ENCODE data around the gene GALNS. TPM values are rescaled to one million over a fixed set of nuclear protein-coding genes. Genes with fewer than 3 reads are reported as not detected.
A peak's percentile ranks its signal among the peaks of the same experiment; 100 is the strongest.

Gene GALNS
- total and polyA plus RNA-seq, 2 donors (not counting 3 experiments of a cell fraction or from before 2014, with no cell fraction given), result 21.8 to 40.2 TPM

DNA sequence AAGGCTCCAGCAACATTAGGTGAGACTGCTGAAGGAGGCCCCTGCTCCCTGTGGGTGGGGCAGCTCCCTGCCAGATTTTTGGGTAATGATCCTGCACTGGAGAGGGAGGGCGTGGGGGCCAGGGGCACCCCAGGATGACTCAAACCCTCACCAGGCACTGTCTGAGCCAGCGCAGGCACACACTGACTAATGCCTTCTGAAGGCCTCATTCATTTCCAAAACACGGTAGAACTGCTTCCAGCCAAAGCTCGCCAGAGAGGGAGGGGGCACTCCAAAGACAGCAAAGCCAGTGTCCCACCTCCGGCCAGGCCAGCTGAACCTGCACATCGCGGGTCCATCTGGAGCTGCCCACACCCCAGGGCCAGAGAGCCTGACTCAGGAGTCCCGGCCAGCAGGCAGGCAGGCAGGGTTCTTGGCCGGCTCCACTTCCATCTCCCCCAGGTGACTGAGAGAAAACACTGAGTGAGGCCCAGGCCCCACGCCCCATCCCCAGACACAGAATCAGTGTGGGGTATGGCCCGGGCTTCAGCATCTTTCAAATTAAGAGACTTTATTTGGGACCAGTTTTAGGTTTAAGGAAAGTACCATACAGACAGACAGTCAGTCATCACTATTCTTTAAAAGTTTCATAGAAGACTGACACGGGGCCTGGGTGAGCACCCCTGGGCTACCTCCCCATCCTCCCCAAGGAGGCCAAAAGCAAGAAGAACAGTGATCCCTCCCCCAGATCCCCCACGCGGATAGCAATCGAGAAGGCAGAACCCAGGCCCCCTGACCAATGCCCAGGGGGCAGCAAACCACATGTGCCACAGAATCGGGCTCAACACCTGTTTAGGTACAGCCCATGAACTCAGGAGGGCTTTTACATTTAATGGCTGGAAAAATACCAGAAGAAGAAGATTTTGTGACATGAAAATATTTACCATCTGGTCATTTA, 74.0 kb downstream of the GALNS start:
- dilution Hi-C loops (cut with MboI; ENCODE audit: extremely low pct_ligation_motif_present, low sequenced_read_pairs), result no loop called here
- Histone ChIP-seq H3K4me1 (ENCODE audit: control insufficient read depth, extremely low read depth, insufficient read depth, low read length) (peaks cover 28% of the 10 kb centered on the region), H3K27me3 (ENCODE audit: control insufficient read depth in 2 of 2, insufficient read depth in 2 of 2, low read length in 2 of 2) (no peaks in the 10 kb centered on the region), H4K20me1 (replicated peaks; ENCODE audit: control insufficient read depth, extremely low read depth, insufficient read depth, low read length) (no peaks in the 10 kb centered on the region), H3K36me3 (ENCODE audit: control insufficient read depth in 2 of 2, extremely low read depth in 1 of 2, insufficient read depth in 2 of 2, low read length in 2 of 2) (peaks cover 0 to 3% of the 10 kb centered on the region in 2 experiments), H3K79me2 (ENCODE audit: control insufficient read depth, insufficient read depth, low read length) (peaks cover 68% of the 10 kb centered on the region), H3K27ac (ENCODE audit: insufficient read depth, low read depth, low read length) (peak overlapping the region; percentile 86), H3K4me3 (replicated peaks in 1 of 3; ENCODE audit: insufficient read depth in 1 of 3, low read depth in 1 of 3, low read length in 3 of 3) (peak overlapping the region; percentile 66 to 93 (median 66)), H3K4me2 (ENCODE audit: insufficient read depth, low read length) (peak overlapping the region; percentile 86), H3K9me3 (replicated peaks; ENCODE audit: control insufficient read depth, insufficient read depth, low read length) (no peaks in the 10 kb centered on the region), H3K9ac (replicated peaks; ENCODE audit: extremely low read depth, insufficient read depth, low read length) (peak overlapping the region; percentile 83), H2AFZ (ENCODE audit: low read depth, low read length) (no peak overlapping the region), H3K9me1 (replicated peaks; ENCODE audit: control insufficient read depth, extremely low read depth, insufficient read depth, low read length) (no peaks in the 10 kb centered on the region)
- no peak for TF ChIP-seq FOS (IDR thresholded peaks at IDR 0.05; ENCODE audit: borderline replicate concordance, insufficient read depth, low read length)
- TF ChIP-seq JUN (IDR thresholded peaks at IDR 0.05; ENCODE audit: borderline replicate concordance, insufficient read depth, insufficient read length, low read depth), result no peak
- TF ChIP-seq POLR2AphosphoS5 (IDR thresholded peaks at IDR 0.05; ENCODE audit: insufficient read depth, low read depth, low read length), result no peak
- TF ChIP-seq, protein P1, sequence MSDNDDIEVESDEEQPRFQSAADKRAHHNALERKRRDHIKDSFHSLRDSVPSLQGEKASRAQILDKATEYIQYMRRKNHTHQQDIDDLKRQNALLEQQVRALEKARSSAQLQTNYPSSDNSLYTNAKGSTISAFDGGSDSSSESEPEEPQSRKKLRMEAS (IDR thresholded peaks at IDR 0.05; ENCODE audit: insufficient read depth, insufficient read length), result no peak
- no peak for TF ChIP-seq POLR2A (IDR thresholded peaks at IDR 0.05; ENCODE audit: low read depth, low read length)
- TF ChIP-seq MYC (IDR thresholded peaks at IDR 0.05; ENCODE audit: low read depth, low read length), result no peak
- TF ChIP-seq EZH2 (IDR thresholded peaks at IDR 0.05; ENCODE audit: borderline replicate concordance, low read depth, low read length, severe bottlenecking), result no peak
- TF ChIP-seq, protein P2, sequence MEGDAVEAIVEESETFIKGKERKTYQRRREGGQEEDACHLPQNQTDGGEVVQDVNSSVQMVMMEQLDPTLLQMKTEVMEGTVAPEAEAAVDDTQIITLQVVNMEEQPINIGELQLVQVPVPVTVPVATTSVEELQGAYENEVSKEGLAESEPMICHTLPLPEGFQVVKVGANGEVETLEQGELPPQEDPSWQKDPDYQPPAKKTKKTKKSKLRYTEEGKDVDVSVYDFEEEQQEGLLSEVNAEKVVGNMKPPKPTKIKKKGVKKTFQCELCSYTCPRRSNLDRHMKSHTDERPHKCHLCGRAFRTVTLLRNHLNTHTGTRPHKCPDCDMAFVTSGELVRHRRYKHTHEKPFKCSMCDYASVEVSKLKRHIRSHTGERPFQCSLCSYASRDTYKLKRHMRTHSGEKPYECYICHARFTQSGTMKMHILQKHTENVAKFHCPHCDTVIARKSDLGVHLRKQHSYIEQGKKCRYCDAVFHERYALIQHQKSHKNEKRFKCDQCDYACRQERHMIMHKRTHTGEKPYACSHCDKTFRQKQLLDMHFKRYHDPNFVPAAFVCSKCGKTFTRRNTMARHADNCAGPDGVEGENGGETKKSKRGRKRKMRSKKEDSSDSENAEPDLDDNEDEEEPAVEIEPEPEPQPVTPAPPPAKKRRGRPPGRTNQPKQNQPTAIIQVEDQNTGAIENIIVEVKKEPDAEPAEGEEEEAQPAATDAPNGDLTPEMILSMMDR (IDR thresholded peaks at IDR 0.05; ENCODE audit: extremely low read depth in 1 of 2, insufficient read depth in 1 of 2, low read depth in 1 of 2, low read length in 2 of 2), result no peak
- TF ChIP-seq GATA2 (IDR thresholded peaks at IDR 0.05; ENCODE audit: insufficient read depth, insufficient read length, low read depth, low read length), result no peak
- ChIA-PET POLR2A (interaction anchor here (0.7 to 1.0 kb wide), 2 partner anchors 9 to 26 kb away, joined by 3 to 7 read pairs; no protein-coding TSS in a partner anchor), CTCF (interaction anchor here (0.6 to 8.2 kb wide), 14 partner anchors 9 to 154 kb away, joined by 3 to 165 read pairs (median 5); partner anchors contain the start of gene APRT)
- intact Hi-C loops (cut with micrococcal nuclease), result loop anchor here (1.0 to 2.0 kb wide), 2 partner anchors 21 to 74 kb away; partner anchors contain the start of genes CDT1, GALNS and TRAPPC2L
- no TSS peak for BruUV-seq (replicated peaks)
- peak; percentile 47 for DNase-seq (ENCODE audit: low read depth, low spot score)
- peak; percentile 70 for FAIRE-seq
